HG02885 (cell line): Measurements from ENCODE around the gene MFSD12.

Source experiments
- ATAC-seq: cut with Tn5 transposase; IDR thresholded peaks from one replicate; pipeline ENCODE4 v1.9.1; 2021; ENCODE audit warnings: mild to moderate bottlenecking; ENCODE audit not compliant: unreplicated experiment, poor library complexity

The MFSD12 gene

GRCh38 chr19:3563709-3564524 lies 6.5 kb upstream of the MFSD12 start:
- no peak for ATAC-seq

- peak; percentile 26 for ATAC-seq
These were observed 367 bp downstream of the MFSD12 start for GRCh38 chr19:3556978-3557460.

- ATAC-seq: no peak
These were observed 886 bp downstream of the MFSD12 start for GRCh38 chr19:3556423-3556977.

- no peak for ATAC-seq
These were observed 1.5 kb downstream of the MFSD12 start for GRCh38 chr19:3555653-3556422.

GRCh38 chr19:3554254-3555083 lies 2.9 kb downstream of the MFSD12 start:
- ATAC-seq: no peak

GRCh38 chr19:3551792-3552095 lies 5.6 kb downstream of the MFSD12 start:
- no peak for ATAC-seq

- no peak for ATAC-seq
These were observed 6.2 kb downstream of the MFSD12 start for GRCh38 chr19:3550947-3551791.

GRCh38 chr19:3549816-3550215 lies 7.6 kb downstream of the MFSD12 start:
- ATAC-seq: no peak

GRCh38 chr19:3548606-3549005 lies 8.8 kb downstream of the MFSD12 start:
- no peak for ATAC-seq

- ATAC-seq: no peak
These were observed 9.6 kb downstream of the MFSD12 start for GRCh38 chr19:3547767-3548282.

- no peak for ATAC-seq
These were observed 10.1 kb downstream of the MFSD12 start for GRCh38 chr19:3547301-3547731.

- no peak for ATAC-seq
These were observed 11.3 kb downstream of the MFSD12 start for GRCh38 chr19:3546119-3546518.

- ATAC-seq: no peak
These were observed 11.7 kb downstream of the MFSD12 start for GRCh38 chr19:3545669-3546034.

- no peak for ATAC-seq
These were observed 12.4 kb downstream of the MFSD12 start for GRCh38 chr19:3544742-3545668.

- no peak for ATAC-seq
These were observed 13.4 kb downstream of the MFSD12 start for GRCh38 chr19:3544058-3544376.

GRCh38 chr19:3543150-3544057 lies 14.0 kb downstream of the MFSD12 start:
- ATAC-seq: no peak

- no peak for ATAC-seq
These were observed 17.6 kb downstream of the MFSD12 start for GRCh38 chr19:3539756-3540118.
